Stimulated activated CD8-positive, alpha-beta memory T cell treated with anti-CD3 and anti-CD28 coated beads, Interleukin-7, amount 100 ng/mL, for 1 hour (primary cell): ENCODE results near the gene B4GAT1.

ENCODE experiments used
- DNase-seq, 2 donors: peaks; one replicate each; pipeline ENCODE4 v3.0.0-alpha.2; 2020; ENCODE audit warnings: low read depth in 2 of 2

The B4GAT1 gene

DNA sequence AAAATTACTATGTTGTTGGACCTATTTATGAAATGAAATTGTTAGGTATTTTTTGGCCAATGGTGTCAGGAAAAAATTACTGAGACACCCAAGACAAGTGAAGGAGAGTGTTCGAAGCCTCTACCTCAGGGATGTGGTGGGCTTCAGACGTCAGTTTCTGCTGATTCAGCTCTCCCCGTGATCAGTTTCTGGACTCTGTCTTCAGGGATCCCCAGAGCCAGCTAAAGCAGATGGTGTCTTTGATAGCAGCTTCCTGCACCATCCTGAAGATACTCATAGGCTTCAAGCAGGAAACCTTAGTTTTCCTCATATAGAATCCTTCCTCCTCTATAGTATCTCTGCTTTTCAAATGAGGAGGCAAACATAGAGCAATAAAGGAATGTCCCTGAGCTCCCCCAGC, 38.0 kb downstream of the B4GAT1 start:
- DNase-seq: no peak

DNA sequence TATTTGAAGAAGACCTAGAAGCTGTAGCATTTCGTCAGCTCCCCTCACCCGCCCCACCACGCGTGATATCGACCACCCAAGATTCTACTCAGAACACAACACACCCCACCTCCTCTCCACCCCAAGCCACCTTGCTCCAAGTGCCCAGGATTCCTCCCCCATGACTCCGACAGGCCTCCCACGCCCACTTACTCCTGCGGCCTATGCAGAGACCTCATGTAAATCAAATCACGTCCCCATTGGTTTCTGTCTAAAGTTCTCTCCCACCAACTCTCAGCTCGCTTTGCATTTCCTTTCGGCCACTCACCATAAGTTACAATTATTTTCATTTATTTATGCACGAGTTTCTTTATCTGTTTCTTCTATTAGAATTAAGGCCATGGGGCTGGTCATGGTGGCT, 44.8 kb downstream of the B4GAT1 start:
- no peak for DNase-seq

DNA sequence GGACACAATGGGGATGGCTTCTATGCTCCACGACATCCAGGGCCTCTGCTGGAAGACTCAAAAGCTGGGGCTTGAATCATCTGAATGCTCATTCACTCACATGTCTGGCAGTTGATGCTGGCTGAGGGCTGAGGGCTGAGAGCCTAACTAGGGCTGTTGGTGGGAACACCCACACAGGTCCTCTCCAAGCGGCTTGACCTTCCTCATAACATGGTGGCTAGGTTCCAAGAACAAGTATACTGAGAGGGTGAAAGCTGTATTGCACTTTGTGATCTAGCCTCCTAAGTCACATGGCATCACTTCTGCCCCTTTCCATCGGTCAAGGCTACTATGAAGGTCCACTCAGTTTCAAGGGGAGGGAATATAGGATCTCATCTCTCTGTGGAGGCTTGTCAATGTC, 48.2 kb downstream of the B4GAT1 start:
- no peak for DNase-seq

DNA sequence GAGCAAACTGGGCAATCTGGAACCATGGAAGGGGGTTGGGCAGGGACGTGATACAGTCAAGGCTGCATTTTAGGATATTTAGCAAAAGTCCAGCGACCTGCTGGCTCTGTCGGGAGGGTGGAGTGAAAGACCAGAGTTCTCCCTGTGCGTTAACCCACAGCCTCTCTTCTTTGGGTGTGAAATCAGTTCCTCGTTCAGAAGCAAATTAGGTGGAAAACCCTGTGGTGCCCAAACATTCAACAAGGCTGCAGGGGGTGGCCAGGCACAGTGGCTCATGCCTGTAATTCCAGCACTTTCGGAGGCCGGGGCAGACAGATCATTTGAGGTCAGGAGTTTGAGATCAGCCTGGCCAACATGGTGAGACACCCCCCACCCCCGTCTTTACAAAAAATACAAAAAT, 49.8 kb downstream of the B4GAT1 start:
- no peak for DNase-seq
